HepG2 (cell line): Measurements from ENCODE around the gene PIK3CB. TPM values are rescaled to one million over a fixed set of nuclear protein-coding genes. Genes with fewer than 3 reads are reported as not detected.

Experiments
- CBX1 ChIP-seq: IDR thresholded peaks from one replicate; pipeline ENCODE4 v1.6.1; 2016; ENCODE audit warnings: antibody characterized with exemption, low read depth
- FOSL1 ChIP-seq: sonication (generic); formaldehyde crosslinking; IDR thresholded peaks from 2 replicates; pipeline ENCODE4 v1.9.0; 2021; ENCODE audit warnings: missing genetic modification reagents, borderline replicate concordance
- NCOA2 ChIP-seq: sonication (generic); formaldehyde crosslinking; IDR thresholded peaks from 2 replicates; pipeline ENCODE4 v1.8.0; 2022; ENCODE audit warnings: inconsistent platforms
- NFIC ChIP-seq: IDR thresholded peaks from 2 replicates; pipeline ENCODE4 v1.6.1; 2012; ENCODE audit warnings: mild to moderate bottlenecking, low read length, inconsistent platforms
- SIX4 ChIP-seq: sonication (generic); formaldehyde crosslinking; IDR thresholded peaks from 2 replicates; pipeline ENCODE4 v1.4.0; 2020; ENCODE audit warnings: missing genetic modification reagents
- TAF1 ChIP-seq: sonication (generic); formaldehyde crosslinking; IDR thresholded peaks from 2 replicates; pipeline ENCODE4 v1.4.0; 2020; ENCODE audit warnings: missing genetic modification reagents
- ZFP36 ChIP-seq: fragments of 150-350 bp; IDR thresholded peaks from 2 replicates; pipeline ENCODE4 v1.6.1; 2018; ENCODE audit warnings: borderline replicate concordance, low read length, low read depth; ENCODE audit not compliant: partially characterized antibody
- ZMYM3 ChIP-seq: sonication (generic); formaldehyde crosslinking; IDR thresholded peaks from 2 replicates; pipeline ENCODE4 v1.5.1; 2020; ENCODE audit warnings: mild to moderate bottlenecking, missing genetic modification reagents
- ZNF205 ChIP-seq: IDR thresholded peaks from 2 replicates; pipeline ENCODE4 v1.6.1; 2018; ENCODE audit warnings: missing biosample characterization, missing genetic modification reagents
- ZNF256 ChIP-seq: sonication (generic); formaldehyde crosslinking; conservative IDR thresholded peaks from 2 replicates; pipeline ENCODE4 v1.4.0; 2020; ENCODE audit warnings: missing genetic modification reagents
- ZNF354B ChIP-seq: sonication (generic); formaldehyde crosslinking; IDR thresholded peaks from 2 replicates; pipeline ENCODE4 v1.8.0; 2022; ENCODE audit warnings: mild to moderate bottlenecking, missing genetic modification reagents
- ZNF724P ChIP-seq: sonication (generic); formaldehyde crosslinking; IDR thresholded peaks from 2 replicates; pipeline ENCODE4 v1.8.0; 2022; ENCODE audit warnings: missing genetic modification reagents, borderline replicate concordance
- polyA plus RNA-seq, 8 experiments: library from polyadenylated mRNA; depleted of rRNA in 3 of 8; stranded (reverse) in 7 of 8; unstranded in 1 of 8; fragments of >200 nt; fragmentation: Illumina TruSeq in 4 of 8; extraction: Trizol in 4 of 8; gene quantifications; 2 replicates each; pipeline versions ENCODE4 v1.2.1 to v1.2.3, GENCODE V29; 2011 to 2016; ENCODE audit warnings: low read depth in 4 of 8, missing spikeins in 1 of 8, mixed read lengths in 1 of 8; ENCODE audit not compliant: insufficient read depth in 1 of 8
- total RNA-seq, 5 experiments: library from RNA; depleted of rRNA; stranded (reverse); fragments of >200 nt; fragmentation: Illumina TruSeq; extraction: Trizol; gene quantifications; 2 replicates each; pipeline ENCODE4 v1.2.3, GENCODE V29; 2016; ENCODE audit warnings: low read depth in 1 of 5
- TF ChIP-seq, protein P1 (sequence below), 2 experiments: fragments of 450-650 bp in 1 of 2; sonication (generic) in 1 of 2; formaldehyde crosslinking in 1 of 2; IDR thresholded peaks; 2 replicates each; pipeline versions ENCODE4 v1.6.1 to v1.8.0; 2016 to 2022; ENCODE audit warnings: antibody characterized with exemption in 1 of 2, mild to moderate bottlenecking in 1 of 2, missing genetic modification reagents in 1 of 2
- TF ChIP-seq, protein P2 (sequence below): sonication (generic); formaldehyde crosslinking; IDR thresholded peaks from 2 replicates; pipeline ENCODE4 v1.5.1; 2020; ENCODE audit warnings: missing genetic modification reagents, mild to moderate bottlenecking, borderline replicate concordance
- TF ChIP-seq, protein P3 (sequence below): sonication (generic); formaldehyde crosslinking; IDR thresholded peaks from 2 replicates; pipeline ENCODE4 v1.4.0; 2020; ENCODE audit warnings: missing genetic modification reagents, low read depth, mild to moderate bottlenecking, borderline replicate concordance
- TF ChIP-seq, protein P4 (sequence below): IDR thresholded peaks from 2 replicates; pipeline ENCODE4 v1.6.1; 2018; ENCODE audit warnings: missing genetic modification reagents

Gene PIK3CB
- total and polyA plus RNA-seq, 2 of the 13 experiments (the other 11 are each of a cell fraction or from before 2014, with no cell fraction given) = 6.6 to 18.7 TPM

DNA sequence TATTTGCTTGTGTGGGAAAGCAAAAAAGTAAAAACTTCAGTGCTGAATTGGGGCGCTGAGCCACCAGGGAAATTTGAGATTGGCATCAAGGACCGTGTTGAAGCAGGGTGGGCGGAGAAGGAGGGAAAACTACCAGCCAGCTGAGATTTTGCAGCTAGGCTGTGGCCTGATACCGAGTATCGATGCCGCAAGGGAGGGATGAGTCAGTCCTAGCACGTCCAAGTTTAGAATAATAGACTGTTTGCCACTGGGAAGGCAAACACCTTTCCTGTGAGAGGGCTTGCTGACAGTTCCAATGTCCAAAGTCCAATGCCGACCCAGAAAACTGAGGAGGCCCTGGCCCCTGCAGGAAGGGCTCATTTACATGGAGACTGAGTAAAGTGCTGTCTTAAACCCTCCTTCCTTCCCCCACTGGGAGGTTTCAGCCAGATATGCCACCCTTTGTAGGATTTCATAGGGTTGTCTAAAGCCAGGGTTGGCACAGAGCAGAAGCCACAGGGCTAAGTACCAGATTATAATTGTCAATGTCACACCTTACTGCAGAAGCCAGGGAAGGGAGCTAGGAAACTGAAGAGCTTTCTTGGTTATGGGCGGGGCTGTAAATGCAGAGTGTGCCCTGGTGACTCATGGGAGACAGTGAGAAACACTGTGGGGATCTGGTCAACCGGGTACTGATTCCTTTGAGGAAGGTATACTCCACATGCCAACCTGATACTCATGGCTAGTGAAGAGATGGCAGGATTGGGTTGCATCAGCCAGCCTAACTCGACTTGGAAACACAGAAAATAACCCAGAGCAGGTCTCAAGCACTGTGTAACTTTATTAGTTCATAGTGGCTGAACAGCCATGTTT is 28.4 kb upstream of the PIK3CB start (continued):
- TF ChIP-seq, protein P1, sequence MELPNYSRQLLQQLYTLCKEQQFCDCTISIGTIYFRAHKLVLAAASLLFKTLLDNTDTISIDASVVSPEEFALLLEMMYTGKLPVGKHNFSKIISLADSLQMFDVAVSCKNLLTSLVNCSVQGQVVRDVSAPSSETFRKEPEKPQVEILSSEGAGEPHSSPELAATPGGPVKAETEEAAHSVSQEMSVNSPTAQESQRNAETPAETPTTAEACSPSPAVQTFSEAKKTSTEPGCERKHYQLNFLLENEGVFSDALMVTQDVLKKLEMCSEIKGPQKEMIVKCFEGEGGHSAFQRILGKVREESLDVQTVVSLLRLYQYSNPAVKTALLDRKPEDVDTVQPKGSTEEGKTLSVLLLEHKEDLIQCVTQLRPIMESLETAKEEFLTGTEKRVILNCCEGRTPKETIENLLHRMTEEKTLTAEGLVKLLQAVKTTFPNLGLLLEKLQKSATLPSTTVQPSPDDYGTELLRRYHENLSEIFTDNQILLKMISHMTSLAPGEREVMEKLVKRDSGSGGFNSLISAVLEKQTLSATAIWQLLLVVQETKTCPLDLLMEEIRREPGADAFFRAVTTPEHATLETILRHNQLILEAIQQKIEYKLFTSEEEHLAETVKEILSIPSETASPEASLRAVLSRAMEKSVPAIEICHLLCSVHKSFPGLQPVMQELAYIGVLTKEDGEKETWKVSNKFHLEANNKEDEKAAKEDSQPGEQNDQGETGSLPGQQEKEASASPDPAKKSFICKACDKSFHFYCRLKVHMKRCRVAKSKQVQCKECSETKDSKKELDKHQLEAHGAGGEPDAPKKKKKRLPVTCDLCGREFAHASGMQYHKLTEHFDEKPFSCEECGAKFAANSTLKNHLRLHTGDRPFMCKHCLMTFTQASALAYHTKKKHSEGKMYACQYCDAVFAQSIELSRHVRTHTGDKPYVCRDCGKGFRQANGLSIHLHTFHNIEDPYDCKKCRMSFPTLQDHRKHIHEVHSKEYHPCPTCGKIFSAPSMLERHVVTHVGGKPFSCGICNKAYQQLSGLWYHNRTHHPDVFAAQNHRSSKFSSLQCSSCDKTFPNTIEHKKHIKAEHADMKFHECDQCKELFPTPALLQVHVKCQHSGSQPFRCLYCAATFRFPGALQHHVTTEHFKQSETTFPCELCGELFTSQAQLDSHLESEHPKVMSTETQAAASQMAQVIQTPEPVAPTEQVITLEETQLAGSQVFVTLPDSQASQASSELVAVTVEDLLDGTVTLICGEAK (IDR thresholded peaks at IDR 0.05) = peak; percentile 63
- TF ChIP-seq, protein P1 (CRISPR knock-in tag; IDR thresholded peaks at IDR 0.05) = peak; percentile 97
- TF ChIP-seq ZNF256 (CRISPR knock-in tag) = no peak; the same call in 1 of the 2 replicates
- TF ChIP-seq, protein P2, sequence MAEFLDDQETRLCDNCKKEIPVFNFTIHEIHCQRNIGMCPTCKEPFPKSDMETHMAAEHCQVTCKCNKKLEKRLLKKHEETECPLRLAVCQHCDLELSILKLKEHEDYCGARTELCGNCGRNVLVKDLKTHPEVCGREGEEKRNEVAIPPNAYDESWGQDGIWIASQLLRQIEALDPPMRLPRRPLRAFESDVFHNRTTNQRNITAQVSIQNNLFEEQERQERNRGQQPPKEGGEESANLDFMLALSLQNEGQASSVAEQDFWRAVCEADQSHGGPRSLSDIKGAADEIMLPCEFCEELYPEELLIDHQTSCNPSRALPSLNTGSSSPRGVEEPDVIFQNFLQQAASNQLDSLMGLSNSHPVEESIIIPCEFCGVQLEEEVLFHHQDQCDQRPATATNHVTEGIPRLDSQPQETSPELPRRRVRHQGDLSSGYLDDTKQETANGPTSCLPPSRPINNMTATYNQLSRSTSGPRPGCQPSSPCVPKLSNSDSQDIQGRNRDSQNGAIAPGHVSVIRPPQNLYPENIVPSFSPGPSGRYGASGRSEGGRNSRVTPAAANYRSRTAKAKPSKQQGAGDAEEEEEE = no peak
- TF ChIP-seq ZMYM3 (CRISPR knock-in tag) = peak; percentile 79
- no peak; the same call in 1 of the 2 replicates for TF ChIP-seq SIX4 (CRISPR knock-in tag)
- no peak for TF ChIP-seq TAF1 (CRISPR knock-in tag)
- peak; percentile 92 for TF ChIP-seq FOSL1 (CRISPR knock-in tag)
- peak; percentile 86 for TF ChIP-seq NCOA2 (CRISPR knock-in tag)
- TF ChIP-seq CBX1 = no peak
- TF ChIP-seq ZNF354B = 0 out of 2 replicates have a peak, but pooled peaks have one; percentile 68
- TF ChIP-seq ZNF205 (CRISPR knock-in tag) = no peak; the same call in 1 of the 2 replicates
- TF ChIP-seq ZFP36 = no peak
- TF ChIP-seq, protein P3, sequence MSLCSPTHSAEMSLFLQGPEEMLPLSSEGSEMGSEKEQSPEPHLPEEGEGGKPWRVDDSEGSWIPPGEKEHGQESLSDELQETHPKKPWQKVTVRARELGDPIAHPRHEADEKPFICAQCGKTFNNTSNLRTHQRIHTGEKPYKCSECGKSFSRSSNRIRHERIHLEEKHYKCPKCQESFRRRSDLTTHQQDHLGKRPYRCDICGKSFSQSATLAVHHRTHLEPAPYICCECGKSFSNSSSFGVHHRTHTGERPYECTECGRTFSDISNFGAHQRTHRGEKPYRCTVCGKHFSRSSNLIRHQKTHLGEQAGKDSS = no peak
- TF ChIP-seq, protein P4, sequence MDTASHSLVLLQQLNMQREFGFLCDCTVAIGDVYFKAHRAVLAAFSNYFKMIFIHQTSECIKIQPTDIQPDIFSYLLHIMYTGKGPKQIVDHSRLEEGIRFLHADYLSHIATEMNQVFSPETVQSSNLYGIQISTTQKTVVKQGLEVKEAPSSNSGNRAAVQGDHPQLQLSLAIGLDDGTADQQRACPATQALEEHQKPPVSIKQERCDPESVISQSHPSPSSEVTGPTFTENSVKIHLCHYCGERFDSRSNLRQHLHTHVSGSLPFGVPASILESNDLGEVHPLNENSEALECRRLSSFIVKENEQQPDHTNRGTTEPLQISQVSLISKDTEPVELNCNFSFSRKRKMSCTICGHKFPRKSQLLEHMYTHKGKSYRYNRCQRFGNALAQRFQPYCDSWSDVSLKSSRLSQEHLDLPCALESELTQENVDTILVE = peak; percentile 30; the same call in 1 of the 2 replicates
- TF ChIP-seq NFIC = no peak; the same call in 1 of the 2 replicates
- no peak for TF ChIP-seq ZNF724P (CRISPR knock-in tag)
